SK-N-SH treated with all-trans-retinoic acid at 6 μM for 48 hours (cell line): Measurements from ENCODE around the gene PRKG1.

ENCODE experiments used
- ATAC-seq: fragments of 200-7000 bp; cut with Tn5 transposase; 3 replicates; pipeline ENCODE4 v1.9.1; 2020; ENCODE audit warnings: mild to moderate bottlenecking, moderate library complexity
- ARNTL ChIP-seq: fragments of 450-650 bp; formaldehyde crosslinking; IDR thresholded peaks from 2 replicates; pipeline ENCODE4 v1.5.0; 2020; ENCODE audit warnings: low read depth, mild to moderate bottlenecking, moderate library complexity, borderline replicate concordance
- CSDC2 ChIP-seq: fragments of 250-450 bp; sonication (Bioruptor Pico); IDR thresholded peaks from 2 replicates; pipeline ENCODE4 v1.5.0; 2020; ENCODE audit warnings: mild to moderate bottlenecking, moderate library complexity
- ESRRG ChIP-seq: fragments of 250-450 bp; sonication (Bioruptor Pico); IDR thresholded peaks from 2 replicates; pipeline ENCODE4 v1.6.1; 2021; ENCODE audit warnings: mild to moderate bottlenecking
- GLIS3 ChIP-seq: fragments of 250-450 bp; sonication (Bioruptor Pico); IDR thresholded peaks from 2 replicates; pipeline ENCODE4 v1.5.0; 2020; ENCODE audit warnings: mild to moderate bottlenecking, moderate library complexity
- ISL1 ChIP-seq: fragments of 250-450 bp; sonication (Bioruptor Pico); IDR thresholded peaks from 2 replicates; pipeline ENCODE4 v2.1.2; 2022; ENCODE audit warnings: mild to moderate bottlenecking, moderate library complexity
- OSR1 ChIP-seq: fragments of 250-450 bp; sonication (Bioruptor Pico); IDR thresholded peaks from 2 replicates; pipeline ENCODE4 v1.8.0; 2022; ENCODE audit warnings: moderate library complexity, mild to moderate bottlenecking, inconsistent platforms
- PPARA ChIP-seq: fragments of 250-450 bp; sonication (Bioruptor Pico); IDR thresholded peaks from 2 replicates; pipeline ENCODE4 v1.5.0; 2020; ENCODE audit warnings: mild to moderate bottlenecking, borderline replicate concordance
- RARB ChIP-seq: fragments of 250-450 bp; sonication (Bioruptor Pico); IDR thresholded peaks from 2 replicates; pipeline ENCODE4 v1.8.0; 2021; ENCODE audit warnings: mild to moderate bottlenecking, moderate library complexity
- SNAI2 ChIP-seq: fragments of 250-450 bp; sonication (Bioruptor Pico); IDR thresholded peaks from 2 replicates; pipeline ENCODE4 v1.5.0; 2020; ENCODE audit warnings: mild to moderate bottlenecking, moderate library complexity
- TCF4 ChIP-seq: fragments of 250-450 bp; sonication (Bioruptor Pico); IDR thresholded peaks from 2 replicates; pipeline ENCODE4 v1.8.0; 2021; ENCODE audit warnings: mild to moderate bottlenecking, moderate library complexity, borderline replicate concordance
- TOX ChIP-seq: fragments of 250-450 bp; sonication (Bioruptor Pico); IDR thresholded peaks from 2 replicates; pipeline ENCODE4 v1.8.0; 2021; ENCODE audit warnings: mild to moderate bottlenecking, moderate library complexity, borderline replicate concordance
- ZC3H10 ChIP-seq: fragments of 250-450 bp; sonication (Bioruptor Pico); IDR thresholded peaks from 2 replicates; pipeline ENCODE4 v1.5.1; 2021; ENCODE audit warnings: mild to moderate bottlenecking, moderate library complexity
- ZFP30 ChIP-seq: fragments of 450-650 bp; formaldehyde crosslinking; IDR thresholded peaks from 2 replicates; pipeline ENCODE4 v1.5.0; 2022; ENCODE audit warnings: mild to moderate bottlenecking, moderate library complexity
- ZNF565 ChIP-seq: fragments of 450-650 bp; formaldehyde crosslinking; conservative IDR thresholded peaks from 2 replicates; pipeline ENCODE4 v1.5.0; 2020; ENCODE audit warnings: low read depth, mild to moderate bottlenecking, moderate library complexity
- ZNF70 ChIP-seq: fragments of 450-650 bp; formaldehyde crosslinking; IDR thresholded peaks from 2 replicates; pipeline ENCODE4 v1.5.0; 2020; ENCODE audit warnings: mild to moderate bottlenecking, moderate library complexity
- ZNF8 ChIP-seq: fragments of 450-650 bp; formaldehyde crosslinking; IDR thresholded peaks from 2 replicates; pipeline ENCODE4 v1.5.0; 2020; ENCODE audit warnings: mild to moderate bottlenecking, moderate library complexity
- TF ChIP-seq, protein P1 (sequence below): fragments of 250-450 bp; sonication (Bioruptor Pico); IDR thresholded peaks from 2 replicates; pipeline ENCODE4 v1.5.0; 2020; ENCODE audit warnings: mild to moderate bottlenecking, moderate library complexity
- TF ChIP-seq, protein P2 (sequence below): fragments of 250-450 bp; sonication (Bioruptor Pico); IDR thresholded peaks from 2 replicates; pipeline ENCODE4 v1.5.1; 2021; ENCODE audit warnings: mild to moderate bottlenecking, moderate library complexity
- TF ChIP-seq, protein P3 (sequence below): fragments of 250-450 bp; sonication (Bioruptor Pico); IDR thresholded peaks from 2 replicates; pipeline ENCODE4 v1.8.0; 2021; ENCODE audit warnings: low read depth, mild to moderate bottlenecking, moderate library complexity, borderline replicate concordance

PRKG1 gene

DNA sequence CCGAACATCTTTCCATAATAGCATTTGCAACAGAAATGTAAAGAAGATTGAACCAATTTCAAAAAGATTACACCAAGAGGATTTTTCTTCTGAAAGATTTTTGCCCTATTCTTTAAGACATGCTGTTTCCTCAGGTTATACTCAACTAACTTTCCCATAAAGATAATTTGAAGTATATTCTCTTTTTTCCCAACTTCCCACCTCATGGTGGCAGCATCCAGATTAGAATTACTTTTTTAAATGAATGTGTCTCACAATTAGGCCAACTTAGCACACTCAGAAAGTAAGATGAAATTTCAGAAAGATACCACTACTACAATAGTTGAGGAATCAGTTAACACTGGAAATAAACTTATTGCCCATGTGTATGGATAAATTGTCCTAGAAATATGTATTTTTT lies 803.3 kb downstream of the PRKG1 start:
- no peak for ATAC-seq
- TF ChIP-seq ZNF70 (CRISPR knock-in tag) (no peak), ZNF565 (no peak), TOX (CRISPR knock-in tag) (no peak), SNAI2 (CRISPR knock-in tag) (no peak), ARNTL (no peak), ZC3H10 (no peak), ZFP30 (CRISPR knock-in tag) (no peak), ESRRG (CRISPR knock-in tag) (no peak)
- TF ChIP-seq, protein P1, sequence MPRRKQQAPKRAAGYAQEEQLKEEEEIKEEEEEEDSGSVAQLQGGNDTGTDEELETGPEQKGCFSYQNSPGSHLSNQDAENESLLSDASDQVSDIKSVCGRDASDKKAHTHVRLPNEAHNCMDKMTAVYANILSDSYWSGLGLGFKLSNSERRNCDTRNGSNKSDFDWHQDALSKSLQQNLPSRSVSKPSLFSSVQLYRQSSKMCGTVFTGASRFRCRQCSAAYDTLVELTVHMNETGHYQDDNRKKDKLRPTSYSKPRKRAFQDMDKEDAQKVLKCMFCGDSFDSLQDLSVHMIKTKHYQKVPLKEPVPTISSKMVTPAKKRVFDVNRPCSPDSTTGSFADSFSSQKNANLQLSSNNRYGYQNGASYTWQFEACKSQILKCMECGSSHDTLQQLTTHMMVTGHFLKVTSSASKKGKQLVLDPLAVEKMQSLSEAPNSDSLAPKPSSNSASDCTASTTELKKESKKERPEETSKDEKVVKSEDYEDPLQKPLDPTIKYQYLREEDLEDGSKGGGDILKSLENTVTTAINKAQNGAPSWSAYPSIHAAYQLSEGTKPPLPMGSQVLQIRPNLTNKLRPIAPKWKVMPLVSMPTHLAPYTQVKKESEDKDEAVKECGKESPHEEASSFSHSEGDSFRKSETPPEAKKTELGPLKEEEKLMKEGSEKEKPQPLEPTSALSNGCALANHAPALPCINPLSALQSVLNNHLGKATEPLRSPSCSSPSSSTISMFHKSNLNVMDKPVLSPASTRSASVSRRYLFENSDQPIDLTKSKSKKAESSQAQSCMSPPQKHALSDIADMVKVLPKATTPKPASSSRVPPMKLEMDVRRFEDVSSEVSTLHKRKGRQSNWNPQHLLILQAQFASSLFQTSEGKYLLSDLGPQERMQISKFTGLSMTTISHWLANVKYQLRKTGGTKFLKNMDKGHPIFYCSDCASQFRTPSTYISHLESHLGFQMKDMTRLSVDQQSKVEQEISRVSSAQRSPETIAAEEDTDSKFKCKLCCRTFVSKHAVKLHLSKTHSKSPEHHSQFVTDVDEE = no peak
- TF ChIP-seq, protein P2, sequence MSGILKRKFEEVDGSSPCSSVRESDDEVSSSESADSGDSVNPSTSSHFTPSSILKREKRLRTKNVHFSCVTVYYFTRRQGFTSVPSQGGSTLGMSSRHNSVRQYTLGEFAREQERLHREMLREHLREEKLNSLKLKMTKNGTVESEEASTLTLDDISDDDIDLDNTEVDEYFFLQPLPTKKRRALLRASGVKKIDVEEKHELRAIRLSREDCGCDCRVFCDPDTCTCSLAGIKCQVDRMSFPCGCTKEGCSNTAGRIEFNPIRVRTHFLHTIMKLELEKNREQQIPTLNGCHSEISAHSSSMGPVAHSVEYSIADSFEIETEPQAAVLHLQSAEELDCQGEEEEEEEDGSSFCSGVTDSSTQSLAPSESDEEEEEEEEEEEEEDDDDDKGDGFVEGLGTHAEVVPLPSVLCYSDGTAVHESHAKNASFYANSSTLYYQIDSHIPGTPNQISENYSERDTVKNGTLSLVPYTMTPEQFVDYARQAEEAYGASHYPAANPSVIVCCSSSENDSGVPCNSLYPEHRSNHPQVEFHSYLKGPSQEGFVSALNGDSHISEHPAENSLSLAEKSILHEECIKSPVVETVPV (CRISPR knock-in tag) = no peak
- TF ChIP-seq, protein P3, sequence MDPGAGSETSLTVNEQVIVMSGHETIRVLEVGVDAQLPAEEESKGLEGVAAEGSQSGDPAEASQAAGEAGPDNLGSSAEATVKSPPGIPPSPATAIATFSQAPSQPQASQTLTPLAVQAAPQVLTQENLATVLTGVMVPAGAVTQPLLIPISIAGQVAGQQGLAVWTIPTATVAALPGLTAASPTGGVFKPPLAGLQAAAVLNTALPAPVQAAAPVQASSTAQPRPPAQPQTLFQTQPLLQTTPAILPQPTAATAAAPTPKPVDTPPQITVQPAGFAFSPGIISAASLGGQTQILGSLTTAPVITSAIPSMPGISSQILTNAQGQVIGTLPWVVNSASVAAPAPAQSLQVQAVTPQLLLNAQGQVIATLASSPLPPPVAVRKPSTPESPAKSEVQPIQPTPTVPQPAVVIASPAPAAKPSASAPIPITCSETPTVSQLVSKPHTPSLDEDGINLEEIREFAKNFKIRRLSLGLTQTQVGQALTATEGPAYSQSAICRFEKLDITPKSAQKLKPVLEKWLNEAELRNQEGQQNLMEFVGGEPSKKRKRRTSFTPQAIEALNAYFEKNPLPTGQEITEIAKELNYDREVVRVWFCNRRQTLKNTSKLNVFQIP (CRISPR knock-in tag) = no peak

DNA sequence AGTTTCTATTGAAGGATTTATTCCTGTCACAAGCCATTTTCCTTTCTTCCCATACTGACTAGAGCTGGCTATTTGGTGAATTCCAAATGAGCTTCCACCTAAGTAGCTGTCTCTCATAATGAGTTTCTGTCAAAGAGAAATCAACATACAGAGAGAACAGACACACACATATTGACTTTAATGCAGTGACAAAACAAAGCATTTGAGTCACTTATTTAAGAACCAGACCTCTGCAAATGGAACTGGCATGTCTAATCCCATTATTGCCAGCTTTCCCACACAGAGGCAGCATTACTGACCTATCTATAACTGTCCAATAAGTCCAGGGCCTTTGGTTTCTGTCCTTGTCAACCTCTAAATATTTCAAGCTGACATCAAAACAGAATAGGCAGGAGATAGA lies 804.4 kb downstream of the PRKG1 start:
- ATAC-seq = peak; percentile 82
- 0 out of 2 replicates have a peak, but pooled peaks have one; percentile 41 for TF ChIP-seq ZC3H10
- no peak for TF ChIP-seq ZNF565
- TF ChIP-seq TCF4 = no peak
- TF ChIP-seq CSDC2 = no peak
- TF ChIP-seq ISL1 (CRISPR knock-in tag) = peak; percentile 51
- TF ChIP-seq ARNTL = no peak
- peak; percentile 32; the same call in 1 of the 2 replicates for TF ChIP-seq TOX (CRISPR knock-in tag)

DNA sequence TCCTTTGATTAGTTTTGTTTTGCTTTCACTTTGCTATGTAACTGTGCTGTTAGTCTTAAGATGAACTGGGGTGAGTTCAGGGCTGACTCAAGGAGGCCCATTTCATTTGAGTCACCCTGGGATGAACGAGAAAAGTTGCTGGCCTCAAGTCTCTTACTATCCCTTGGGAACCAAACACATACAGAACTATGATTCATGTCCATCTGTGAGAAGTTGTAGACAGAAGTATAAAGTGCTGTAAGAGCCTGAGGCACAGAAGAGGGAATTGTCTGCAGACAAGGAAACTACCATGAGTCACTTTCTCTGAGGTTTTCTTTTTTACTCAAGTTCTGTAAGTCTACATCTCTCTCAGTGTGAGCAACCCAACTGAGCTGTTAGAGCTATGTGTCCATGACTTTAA lies 805.0 kb downstream of the PRKG1 start:
- ATAC-seq = peak; percentile 77
- TF ChIP-seq RARB = no peak
- TF ChIP-seq ZFP30 (CRISPR knock-in tag) = no peak
- TF ChIP-seq GLIS3 (CRISPR knock-in tag) = no peak
- no peak for TF ChIP-seq ZNF565
- TF ChIP-seq, protein P1 = no peak
- no peak for TF ChIP-seq ESRRG (CRISPR knock-in tag)
- TF ChIP-seq SNAI2 (CRISPR knock-in tag) = no peak
- no peak for TF ChIP-seq ARNTL
- no peak for TF ChIP-seq ZNF8 (CRISPR knock-in tag)
- TF ChIP-seq, protein P3 (CRISPR knock-in tag) = no peak
- TF ChIP-seq, protein P2 (CRISPR knock-in tag) = no peak
- TF ChIP-seq PPARA = no peak
- TF ChIP-seq OSR1 (CRISPR knock-in tag) = no peak
- TF ChIP-seq, all 23 proteins: peak for 0
